SK-N-SH (cell line): ENCODE results near the gene TDRD9.

ENCODE experiments used
- CHD2 ChIP-seq: fragments of 150-350 bp; IDR thresholded peaks from 2 replicates; pipeline ENCODE4 v1.6.1; 2018; ENCODE audit warnings: low read length; ENCODE audit not compliant: partially characterized antibody
- EZH2phosphoT487 ChIP-seq: fragments of 200-600 bp; sonication (generic); IDR thresholded peaks from 2 replicates; pipeline ENCODE4 v1.6.1; 2017; ENCODE audit warnings: low read depth, mixed run types, mild to moderate bottlenecking, antibody characterized with exemption, moderate library complexity, borderline replicate concordance
- FOXJ3 ChIP-seq: sonication (generic); formaldehyde crosslinking; IDR thresholded peaks from 2 replicates; pipeline ENCODE4 v1.5.1; 2020; ENCODE audit warnings: mild to moderate bottlenecking, missing genetic modification reagents
- RAD21 ChIP-seq: IDR thresholded peaks from 2 replicates; pipeline ENCODE4 v1.6.1; 2012; ENCODE audit warnings: mild to moderate bottlenecking, low read length
- REST ChIP-seq: IDR thresholded peaks from 2 replicates; pipeline ENCODE4 v1.6.1; 2012; ENCODE audit warnings: mild to moderate bottlenecking, low read depth, low read length, moderate library complexity
- SMC3 ChIP-seq: IDR thresholded peaks from 2 replicates; pipeline ENCODE4 v1.6.1; 2012; ENCODE audit warnings: low read depth, low read length, improper control_type of control experiment
- TAF1 ChIP-seq: IDR thresholded peaks from 2 replicates; pipeline ENCODE4 v1.6.1; 2012; ENCODE audit warnings: low read depth, mild to moderate bottlenecking, low read length, moderate library complexity, borderline replicate concordance
- TEAD4 ChIP-seq: IDR thresholded peaks from 2 replicates; pipeline ENCODE4 v1.4.0; 2012; ENCODE audit warnings: mild to moderate bottlenecking, borderline replicate concordance; ENCODE audit not compliant: insufficient read depth
- TF ChIP-seq, protein P1 (sequence below): fragments of 200-600 bp; sonication (generic); IDR thresholded peaks from 2 replicates; pipeline ENCODE4 v1.6.1; 2017; ENCODE audit warnings: antibody characterized with exemption, mild to moderate bottlenecking, moderate library complexity
- TF ChIP-seq, protein P2 (sequence below): IDR thresholded peaks from 2 replicates; pipeline ENCODE4 v1.4.0; 2012; ENCODE audit warnings: low read depth, borderline replicate concordance

GRCh38 chr14:103897075-103897947 is 30.9 kb upstream of the TDRD9 start:
- TF ChIP-seq, protein P1, sequence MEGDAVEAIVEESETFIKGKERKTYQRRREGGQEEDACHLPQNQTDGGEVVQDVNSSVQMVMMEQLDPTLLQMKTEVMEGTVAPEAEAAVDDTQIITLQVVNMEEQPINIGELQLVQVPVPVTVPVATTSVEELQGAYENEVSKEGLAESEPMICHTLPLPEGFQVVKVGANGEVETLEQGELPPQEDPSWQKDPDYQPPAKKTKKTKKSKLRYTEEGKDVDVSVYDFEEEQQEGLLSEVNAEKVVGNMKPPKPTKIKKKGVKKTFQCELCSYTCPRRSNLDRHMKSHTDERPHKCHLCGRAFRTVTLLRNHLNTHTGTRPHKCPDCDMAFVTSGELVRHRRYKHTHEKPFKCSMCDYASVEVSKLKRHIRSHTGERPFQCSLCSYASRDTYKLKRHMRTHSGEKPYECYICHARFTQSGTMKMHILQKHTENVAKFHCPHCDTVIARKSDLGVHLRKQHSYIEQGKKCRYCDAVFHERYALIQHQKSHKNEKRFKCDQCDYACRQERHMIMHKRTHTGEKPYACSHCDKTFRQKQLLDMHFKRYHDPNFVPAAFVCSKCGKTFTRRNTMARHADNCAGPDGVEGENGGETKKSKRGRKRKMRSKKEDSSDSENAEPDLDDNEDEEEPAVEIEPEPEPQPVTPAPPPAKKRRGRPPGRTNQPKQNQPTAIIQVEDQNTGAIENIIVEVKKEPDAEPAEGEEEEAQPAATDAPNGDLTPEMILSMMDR: no peak
- TF ChIP-seq TEAD4 (no peak), RAD21 (no peak), EZH2phosphoT487 (no peak), SMC3 (no peak), TAF1 (no peak), REST (no peak), FOXJ3 (CRISPR knock-in tag) (no peak), CHD2 (no peak)
- TF ChIP-seq, protein P2, sequence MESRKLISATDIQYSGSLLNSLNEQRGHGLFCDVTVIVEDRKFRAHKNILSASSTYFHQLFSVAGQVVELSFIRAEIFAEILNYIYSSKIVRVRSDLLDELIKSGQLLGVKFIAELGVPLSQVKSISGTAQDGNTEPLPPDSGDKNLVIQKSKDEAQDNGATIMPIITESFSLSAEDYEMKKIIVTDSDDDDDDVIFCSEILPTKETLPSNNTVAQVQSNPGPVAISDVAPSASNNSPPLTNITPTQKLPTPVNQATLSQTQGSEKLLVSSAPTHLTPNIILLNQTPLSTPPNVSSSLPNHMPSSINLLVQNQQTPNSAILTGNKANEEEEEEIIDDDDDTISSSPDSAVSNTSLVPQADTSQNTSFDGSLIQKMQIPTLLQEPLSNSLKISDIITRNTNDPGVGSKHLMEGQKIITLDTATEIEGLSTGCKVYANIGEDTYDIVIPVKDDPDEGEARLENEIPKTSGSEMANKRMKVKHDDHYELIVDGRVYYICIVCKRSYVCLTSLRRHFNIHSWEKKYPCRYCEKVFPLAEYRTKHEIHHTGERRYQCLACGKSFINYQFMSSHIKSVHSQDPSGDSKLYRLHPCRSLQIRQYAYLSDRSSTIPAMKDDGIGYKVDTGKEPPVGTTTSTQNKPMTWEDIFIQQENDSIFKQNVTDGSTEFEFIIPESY: no peak
